GM20431 (cell line): Measurements from ENCODE around the gene BBS1.
"Not testable (repeated sequence)": the region's sequence is repeated elsewhere in the genome, so short reads cannot be mapped to it uniquely, and the experiment has no call there.

Source experiments
- in situ Hi-C: fragments of 300-500 bp; cut with MseI, MboI; formaldehyde crosslinking; loops from one replicate; pipeline ENCODE4 v1.15.0; 2020; ENCODE audit warnings: low sequenced_read_pairs; ENCODE audit not compliant: unreplicated experiment

BBS1 gene

DNA sequence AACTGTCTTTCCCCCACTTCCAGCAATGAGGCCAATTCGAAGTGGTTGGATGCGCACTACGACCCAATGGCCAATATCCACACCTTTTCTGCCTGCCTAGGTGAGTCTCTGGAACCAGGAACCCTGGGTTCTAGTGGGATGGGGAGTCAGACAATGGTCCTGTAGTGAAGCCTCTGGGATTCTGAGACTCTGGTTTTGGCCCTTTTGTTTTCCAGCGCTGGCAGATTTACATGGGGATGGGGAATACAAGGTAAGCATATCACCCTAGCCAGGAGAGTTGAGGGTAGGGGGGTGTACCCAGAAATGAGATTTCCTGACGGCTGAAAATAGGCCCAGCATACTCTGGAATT lies 530 bp downstream of the BBS1 start:
- in situ Hi-C loops, result no loop called here

DNA sequence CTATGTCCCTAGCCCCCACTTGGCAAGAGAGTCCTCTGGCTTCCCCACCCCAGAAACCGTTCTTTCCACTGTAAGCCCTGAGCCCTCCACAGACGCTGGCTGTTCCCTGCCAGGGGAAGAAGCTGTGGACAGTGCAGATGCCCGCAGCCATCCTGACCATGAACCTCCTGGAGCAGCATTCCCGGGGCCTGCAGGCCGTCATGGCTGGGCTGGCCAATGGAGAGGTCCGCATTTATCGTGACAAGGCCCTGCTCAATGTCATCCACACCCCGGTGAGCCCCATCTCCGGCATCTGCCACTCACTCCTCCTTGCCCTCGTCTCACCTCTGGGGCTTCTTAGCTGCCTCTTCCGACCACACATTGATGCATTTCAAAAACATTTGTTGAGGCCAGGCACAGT lies 13.2 kb downstream of the BBS1 start:
- in situ Hi-C loops, result no loop called here

DNA sequence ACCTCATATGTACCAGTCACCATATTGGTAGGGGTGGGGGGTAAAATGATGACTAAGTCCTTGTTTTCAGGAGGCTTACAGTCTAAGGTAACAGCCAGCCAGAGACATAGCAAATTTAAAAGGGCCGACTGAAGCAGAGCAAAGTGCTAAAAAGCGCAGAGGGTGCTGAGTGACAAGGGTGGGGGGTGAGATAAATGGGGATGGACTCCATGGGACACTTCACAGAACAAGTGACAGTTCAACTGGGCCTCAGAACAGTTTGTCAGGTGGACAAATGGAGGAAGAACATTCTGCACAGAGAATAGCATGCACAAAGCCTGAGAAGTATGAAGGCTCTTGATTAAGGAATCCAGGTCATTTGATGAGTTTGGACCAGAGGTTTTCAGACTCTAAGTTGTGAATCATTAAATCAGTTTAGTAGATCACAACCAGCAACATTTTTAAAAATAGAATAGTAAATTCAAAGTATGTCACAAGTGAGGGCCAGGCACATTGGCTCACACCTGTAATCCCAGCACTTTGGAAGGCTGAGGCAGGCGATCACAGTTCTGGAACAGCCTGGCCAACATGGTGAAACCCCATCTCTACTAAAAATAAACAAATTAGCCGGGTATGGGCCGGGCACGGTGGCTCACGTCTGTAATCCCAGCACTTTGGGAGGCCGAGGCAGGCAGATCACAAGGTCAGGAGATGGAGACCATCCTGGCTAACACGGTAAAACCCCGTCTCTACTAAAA lies 14.0 kb downstream of the BBS1 start:
- in situ Hi-C loops, result no loop called here

DNA sequence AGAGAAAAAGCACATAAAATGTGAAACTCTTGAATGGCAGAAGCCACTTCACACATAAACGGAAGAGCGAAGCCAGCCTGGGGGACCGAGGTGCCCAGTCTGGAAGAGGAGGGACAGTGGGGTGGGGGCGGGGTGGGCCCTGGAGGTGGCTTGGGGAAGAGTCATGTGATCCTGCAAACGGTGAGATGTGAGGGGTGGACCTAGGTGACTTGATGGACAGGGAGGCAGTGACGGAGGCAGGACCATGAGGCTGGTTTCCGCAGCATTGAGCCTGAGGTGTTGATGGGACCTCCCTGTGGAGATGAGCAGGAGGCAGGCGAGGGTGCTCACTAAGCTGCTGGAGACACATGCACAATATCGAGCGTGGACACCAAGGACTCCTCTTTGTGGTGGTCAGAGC lies 18.6 kb downstream of the BBS1 start:
- in situ Hi-C loops, result no loop called here

DNA sequence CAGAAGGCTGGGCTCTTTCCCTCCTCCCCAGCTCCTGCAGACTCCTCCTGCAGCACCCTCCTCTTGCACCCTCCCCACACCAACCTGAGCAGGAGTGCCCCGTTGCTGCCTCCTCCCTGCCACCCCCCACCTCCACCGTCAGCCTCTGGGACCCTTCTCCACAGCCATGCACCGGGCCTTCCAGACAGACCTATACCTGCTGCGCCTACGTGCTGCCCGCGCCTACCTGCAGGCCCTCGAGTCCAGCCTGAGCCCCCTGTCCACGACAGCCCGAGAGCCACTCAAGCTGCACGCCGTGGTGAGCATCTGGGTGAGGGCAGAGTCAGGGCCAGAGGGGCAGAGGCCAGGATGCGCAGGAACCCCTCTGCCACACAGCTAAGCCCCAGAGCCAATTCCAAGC lies 19.2 kb downstream of the BBS1 start:
- in situ Hi-C loops, result no loop called here

DNA sequence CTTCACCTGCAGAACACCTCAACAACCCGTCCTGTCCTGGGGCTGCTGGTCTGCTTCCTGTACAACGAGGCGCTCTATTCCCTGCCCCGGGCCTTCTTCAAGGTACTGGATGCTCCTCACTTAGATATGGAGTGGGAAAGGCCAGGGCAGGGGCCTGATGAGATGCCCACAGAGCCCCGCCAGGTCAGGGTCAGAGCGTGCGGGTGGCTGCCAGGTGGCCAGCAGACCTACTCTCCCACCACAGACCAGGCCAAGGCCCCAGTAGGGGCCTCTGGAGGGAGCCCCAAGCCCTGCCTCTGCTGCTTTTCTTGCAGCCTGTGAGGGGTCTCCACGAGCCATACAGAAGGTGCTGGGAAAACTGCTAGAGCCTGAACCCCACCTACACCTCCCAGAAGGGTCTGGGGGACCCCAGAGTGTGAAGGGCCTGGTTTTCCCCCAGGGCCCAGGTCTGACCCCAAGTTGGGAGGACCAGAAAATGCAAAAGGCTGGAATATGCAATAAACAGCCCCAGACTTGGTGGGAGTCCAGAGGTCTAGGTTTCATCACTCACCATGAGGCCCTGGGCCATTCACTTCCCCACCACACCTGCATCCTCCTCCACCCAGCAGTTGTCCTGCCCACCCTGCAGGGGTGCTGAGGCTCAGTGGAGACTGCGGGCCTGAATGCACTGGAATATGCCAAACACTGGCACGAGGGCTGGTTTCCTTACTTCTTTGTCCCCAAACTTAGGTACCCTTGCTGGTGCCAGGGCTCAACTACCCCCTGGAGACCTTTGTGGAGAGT lies 20.7 kb downstream of the BBS1 start:
- in situ Hi-C loops, result no loop called here

DNA sequence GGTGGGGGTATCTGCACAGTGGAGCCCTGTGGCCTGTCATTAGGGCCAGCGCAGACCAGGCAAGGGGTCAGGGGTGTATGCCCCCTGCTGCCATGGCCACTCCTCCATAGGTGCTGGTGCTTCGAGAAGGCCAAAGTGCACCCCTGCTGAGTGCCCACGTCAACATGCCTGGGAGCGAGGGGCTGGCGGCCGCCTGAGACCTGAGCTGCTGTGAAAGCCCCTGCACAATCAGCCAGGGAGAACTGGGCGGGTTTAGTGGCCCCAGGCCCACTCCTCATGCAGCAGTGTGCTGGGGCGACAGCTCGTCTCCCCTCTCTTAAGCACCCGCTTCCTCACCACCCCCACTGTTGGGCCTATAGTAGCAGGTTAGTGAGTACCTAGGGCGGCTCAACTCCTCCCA lies 21.4 kb downstream of the BBS1 start:
- in situ Hi-C loops, result no loop called here

DNA sequence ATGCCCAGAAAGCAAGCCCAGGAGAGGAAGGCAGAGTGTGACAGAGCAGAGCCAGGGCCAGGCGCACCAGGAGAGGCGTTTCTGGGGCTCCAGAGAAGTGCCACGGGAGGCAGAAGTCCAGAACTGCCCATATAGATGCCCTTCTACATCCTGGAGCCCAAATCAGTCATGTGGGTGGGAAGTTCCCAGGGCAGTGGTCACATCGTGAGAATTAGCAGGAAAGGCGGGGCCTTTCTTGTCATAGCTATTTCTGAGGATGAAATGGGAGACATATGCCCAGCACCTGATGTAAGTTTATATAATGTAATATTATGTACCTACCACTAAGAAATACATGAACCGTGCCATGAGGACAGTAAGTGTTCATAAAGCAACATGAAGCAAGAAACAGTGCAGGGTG lies 22.3 kb downstream of the BBS1 start:
- in situ Hi-C loops, result no loop called here

DNA sequence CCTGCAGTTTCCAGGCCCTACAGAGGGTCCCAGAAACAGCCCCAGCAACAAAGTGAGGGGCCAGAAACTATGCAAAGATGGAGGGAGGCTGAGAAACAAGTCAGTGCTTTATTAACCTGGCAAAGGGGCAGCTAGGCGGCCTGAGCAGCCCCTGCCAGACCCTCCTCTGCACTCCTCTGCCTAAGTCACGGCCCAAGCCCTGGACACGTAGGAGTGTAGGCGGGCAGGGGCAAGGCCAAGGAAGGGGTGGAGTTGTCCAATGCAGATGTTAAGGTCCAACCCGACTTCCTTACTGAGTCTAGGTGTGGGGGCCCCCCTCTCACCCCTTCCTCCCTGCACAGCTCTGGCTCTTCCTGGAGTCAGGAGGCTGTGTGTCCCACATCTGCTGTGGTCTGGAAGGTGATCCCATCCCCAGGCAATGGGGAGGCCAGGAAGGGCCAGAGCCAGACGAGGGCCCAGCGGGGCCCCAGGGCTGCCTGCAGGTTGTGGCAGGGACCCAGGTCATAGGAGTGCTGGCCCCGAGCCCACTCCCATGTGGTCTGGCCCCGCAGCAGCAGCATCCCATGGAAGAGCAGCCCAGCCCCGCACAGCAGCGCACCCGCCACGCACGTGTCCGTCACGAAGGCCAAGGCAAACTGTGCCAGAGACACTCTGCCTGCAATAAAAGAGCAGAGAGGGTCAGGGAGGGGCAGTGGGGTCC lies 28.9 kb downstream of the BBS1 start:
- in situ Hi-C loops, result no loop called here

DNA sequence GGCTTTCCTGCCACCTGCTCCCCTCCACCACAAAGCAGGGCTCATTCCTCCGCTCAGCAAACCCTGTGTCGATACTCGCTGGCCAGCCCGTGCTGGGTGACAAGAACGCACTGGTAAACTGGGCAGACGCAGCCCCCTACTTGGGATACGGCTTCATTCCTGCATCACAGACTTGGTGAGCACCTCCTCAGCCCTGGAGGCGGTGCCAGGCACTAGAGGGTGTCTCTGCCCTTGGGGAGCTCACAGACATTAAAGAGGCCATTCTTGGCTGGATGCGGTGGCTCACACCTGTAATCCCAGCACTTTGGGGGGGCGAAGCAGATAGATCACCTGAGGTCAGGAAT lies 29.4 kb downstream of the BBS1 start:
- in situ Hi-C loops, result no loop called here

DNA sequence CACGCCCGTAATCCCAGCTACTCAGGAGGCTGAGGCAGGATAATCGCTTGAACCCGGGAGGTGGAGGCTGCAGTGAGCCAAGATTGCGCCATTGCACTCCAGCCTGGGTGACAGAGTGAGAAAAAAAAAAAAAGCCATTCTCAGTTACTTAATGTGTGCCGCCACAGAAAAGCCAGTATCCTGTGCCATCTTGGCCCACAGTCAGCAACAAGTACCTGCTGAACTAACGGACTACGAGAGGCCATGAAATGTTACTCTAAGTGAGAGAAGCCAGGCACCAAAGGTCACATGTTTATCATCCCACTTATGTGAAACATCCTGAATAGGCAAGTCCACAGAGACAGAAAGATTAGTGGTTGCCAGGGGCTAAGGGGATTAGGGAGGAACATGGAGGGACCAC lies 30.2 kb downstream of the BBS1 start:
- in situ Hi-C loops, result not testable (repeated sequence)

DNA sequence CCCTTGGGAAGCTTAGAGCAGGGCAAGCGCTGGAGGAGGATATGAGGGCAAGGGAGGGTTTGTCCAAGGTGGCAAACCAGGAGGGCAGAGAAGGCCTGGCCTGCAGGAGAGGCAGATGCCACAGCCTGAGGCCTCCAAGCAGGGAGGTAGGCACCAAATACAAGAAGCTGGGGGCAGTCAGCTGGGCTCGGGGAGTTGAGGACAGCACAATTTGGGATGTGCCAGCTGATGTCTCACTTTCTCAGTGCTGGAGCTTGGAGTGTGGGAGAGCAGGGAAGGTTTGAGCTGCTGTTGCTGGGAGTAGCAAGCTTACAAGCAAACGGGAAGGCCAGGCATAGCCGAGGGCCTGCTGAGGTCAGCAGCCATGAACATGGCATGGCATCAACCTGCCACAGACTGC lies 31.5 kb downstream of the BBS1 start:
- in situ Hi-C loops, result no loop called here

DNA sequence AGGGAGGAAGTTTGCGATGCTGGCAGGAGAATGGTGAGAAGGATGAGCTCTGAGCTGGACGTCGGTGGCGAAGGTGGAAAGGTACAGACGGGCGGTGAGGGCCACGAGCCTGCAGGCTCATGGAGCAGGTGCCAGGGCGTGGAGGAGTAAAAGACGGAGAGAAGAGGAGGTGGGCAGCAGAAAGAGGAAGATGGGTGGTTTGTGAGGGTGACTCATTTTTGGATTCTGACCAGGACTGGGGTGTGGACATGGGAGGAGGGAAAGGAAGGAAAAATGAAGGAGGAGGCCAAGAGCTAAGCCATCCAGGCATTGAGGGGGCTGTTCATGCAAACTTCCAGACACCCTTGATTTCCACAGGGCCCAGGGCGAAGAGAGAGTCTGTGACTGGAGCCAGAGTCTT lies 31.9 kb downstream of the BBS1 start:
- in situ Hi-C loops, result no loop called here

DNA sequence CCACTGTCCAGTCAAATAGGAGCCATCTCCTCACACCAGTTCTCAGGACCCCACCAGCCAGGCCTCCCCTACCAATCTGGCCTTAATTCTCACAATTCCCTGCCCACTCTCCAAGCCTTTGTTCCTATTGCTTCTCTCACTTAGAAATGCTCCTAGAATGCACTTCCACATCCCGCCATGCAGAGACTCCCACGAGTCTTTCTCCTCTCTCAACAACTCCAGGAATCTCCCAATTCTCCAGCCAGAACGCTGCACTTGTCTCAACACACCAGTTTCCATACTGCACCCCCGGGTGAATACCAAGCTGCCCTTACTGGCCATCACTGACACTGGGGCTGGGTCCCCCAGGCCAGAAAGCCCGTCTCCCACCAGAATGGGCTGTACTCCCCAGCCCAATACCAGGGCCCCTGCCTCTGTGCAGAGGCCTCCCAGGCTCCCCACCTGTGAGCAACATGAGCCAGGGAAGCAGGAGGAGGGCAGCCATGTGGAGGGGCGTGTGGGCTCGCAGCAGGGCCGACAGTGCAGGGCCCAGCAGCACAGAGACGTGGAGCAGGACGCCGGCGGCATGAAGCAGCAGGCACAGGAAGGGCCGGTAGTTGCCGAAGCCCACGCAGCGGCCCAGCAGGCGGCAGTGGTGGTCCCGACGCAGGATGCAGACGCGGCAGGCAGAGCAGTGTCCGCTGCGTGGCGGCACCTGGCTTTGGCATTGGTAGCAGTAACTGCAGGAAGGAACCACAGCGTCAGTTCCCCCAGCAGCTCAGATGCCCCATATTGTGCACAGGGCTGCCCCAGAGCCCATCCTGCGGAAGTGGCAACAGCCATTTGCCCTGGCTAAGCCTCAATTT lies 33.0 kb downstream of the BBS1 start:
- in situ Hi-C loops, result no loop called here

DNA sequence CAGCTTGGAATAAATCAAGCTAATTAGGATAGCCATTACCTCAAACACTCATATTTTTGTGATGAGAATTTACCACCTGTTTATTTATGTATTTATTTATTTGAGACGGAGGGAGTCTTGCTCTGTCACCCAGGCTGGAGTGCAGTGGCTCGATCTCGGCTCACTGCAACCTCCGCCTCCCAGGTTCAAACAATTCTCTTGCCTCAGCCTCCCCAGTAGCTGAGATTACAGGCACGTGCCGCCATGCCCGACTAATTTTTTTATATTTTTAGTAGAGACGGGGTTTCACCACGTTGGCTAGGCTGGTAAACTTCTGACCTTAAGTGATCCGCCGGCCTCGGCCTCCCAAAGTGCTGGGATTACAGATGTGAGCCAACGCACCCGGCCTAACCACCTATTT lies 34.5 kb downstream of the BBS1 start:
- in situ Hi-C loops, result not testable (repeated sequence)

DNA sequence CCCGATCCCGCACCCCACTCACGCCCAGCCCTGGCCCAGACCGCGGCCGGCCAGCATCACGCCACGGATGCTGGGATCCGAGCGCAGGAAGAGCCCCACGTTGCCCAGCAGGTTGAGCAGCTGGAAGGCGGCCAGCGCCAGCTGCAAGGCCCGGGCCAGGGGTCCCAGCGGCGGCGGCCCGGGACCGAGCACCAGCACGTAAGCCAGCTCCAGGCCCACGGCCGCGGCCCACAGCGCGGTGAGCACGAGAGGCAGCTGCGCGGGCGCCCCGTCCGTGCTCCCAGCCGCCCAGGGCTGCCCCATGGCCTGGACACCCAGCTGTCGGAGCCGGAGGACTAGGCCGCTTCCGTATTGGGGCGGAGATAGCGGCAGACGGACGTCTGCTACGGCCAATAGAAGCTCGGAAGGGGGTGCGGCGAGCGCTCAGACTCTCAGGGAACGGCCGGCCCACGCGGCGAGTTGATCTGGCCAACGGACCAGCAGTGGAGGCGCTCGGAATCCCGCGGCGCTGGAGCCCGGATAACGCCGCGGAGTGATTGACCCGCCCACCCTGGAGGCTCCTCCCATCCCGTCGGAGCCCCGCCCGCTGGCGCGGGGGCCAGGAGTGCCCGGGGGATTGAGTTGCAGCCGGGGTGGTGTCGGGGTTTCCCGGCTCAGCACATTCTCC lies 35.4 kb downstream of the BBS1 start, which contains the start of gene ZDHHC24:
Gene ZDHHC24 (minus strand): TSS at position 348 of the 667 bp plus-strand sequence. CDS start 45 bp downstream, at position 303.
- in situ Hi-C loops, result no loop called here

DNA sequence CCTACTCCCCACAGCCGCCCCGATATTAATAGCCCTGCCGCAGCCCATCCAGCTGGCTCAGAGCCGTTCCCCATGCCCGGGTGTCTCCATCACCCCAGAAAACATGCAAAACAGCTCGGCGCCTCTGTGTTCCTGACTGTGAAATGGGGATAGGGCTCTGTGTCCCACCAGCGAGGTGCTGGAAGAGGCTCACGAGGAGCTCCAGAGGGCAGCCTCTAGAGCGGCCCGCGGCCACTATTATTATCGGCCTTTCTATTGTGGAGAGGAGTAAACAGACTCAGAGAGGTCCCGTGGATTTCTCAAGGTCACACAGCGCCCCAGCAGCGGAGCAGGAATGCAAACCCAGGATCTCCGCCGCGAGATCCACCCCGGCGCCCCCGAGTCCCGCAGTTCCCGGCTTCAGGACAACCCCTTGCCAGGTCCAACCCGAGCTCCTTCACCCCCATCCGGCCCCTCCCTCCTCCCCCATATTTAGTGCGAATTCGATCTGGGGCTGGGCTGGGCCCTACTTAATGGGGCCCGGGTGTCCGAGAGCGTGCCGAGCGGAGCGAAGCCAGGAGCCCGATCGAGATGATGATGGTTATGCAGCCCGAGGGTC lies 36.0 kb downstream of the BBS1 start, which contains the start of gene ACTN3:
Gene ACTN3 (plus strand): TSS at position 536 of the 598 bp plus-strand sequence. CDS start 35 bp downstream, at position 571.
- in situ Hi-C loops, result no loop called here

DNA sequence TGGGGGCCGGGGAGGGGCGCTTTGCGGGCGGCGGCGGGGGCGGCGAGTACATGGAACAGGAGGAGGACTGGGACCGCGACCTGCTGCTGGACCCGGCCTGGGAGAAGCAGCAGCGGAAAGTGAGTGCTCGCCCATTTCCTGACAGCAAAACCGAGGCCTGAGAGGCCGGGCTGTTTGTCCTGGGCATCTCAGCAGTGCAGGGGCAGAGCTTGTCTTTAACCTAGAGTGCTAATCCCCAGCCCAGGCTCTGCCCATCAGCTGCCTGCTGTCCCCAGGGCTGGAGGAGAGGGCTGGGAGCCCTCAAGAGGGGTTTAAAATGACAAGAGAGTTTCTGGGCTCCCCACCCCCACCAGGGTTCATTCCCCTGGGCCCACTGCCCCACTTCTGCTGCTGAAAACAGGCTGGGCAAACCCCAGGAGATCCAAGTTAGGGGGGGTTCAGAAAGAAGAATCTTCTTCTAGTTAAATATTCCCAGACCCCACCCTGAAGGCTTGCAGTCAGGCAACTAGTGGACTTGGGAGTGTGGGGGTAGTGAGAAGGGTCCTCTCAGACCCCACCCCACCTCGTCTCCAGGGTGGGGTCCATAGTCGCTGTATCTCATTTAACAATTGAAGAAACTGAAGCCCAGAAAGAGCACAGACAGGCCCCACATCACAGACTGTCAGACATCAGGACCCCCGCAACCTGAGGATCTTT lies 36.7 kb downstream of the BBS1 start:
- in situ Hi-C loops, result no loop called here

DNA sequence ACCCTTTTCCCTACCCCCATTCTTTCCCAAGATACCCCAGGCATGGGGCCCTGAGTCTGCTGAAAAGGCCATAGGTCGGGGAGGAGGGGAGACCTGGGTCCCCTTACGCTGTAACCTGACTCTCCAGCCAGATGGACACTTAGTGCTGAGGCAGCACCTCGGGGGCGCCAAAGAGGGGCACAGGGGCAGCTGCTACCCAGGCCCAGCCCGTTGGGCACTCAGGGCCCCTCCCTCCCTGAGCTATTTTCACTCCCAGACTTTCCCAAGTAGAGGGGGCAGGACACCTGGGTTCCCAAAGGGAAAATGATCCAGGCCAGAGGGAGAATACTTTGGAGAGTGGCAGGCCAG lies 37.2 kb downstream of the BBS1 start:
- in situ Hi-C loops, result no loop called here
